HCT116 (cell line): ENCODE results near the gene MUS81. TPM values are rescaled to one million over a fixed set of nuclear protein-coding genes. Genes with fewer than 3 reads are reported as not detected.
A peak's percentile ranks its signal among the peaks of the same experiment; 100 is the strongest.

ENCODE experiments used
- ATAC-seq: fragments of 200-7000 bp; cut with Tn5 transposase; 2 replicates; pipeline ENCODE4 v1.9.1; 2020; ENCODE audit warnings: mild to moderate bottlenecking, moderate library complexity
- BruUV-seq: library from RNA; stranded (reverse); fragments of 400-500 nt; replicated peaks from 2 replicates; lab custom pipeline; 2021; lab: Mats Ljungman, UMichigan
- CTCF ChIA-PET: fragments of 300-600 bp; sonication (Branson Sonifier 250); formaldehyde crosslinking; loops from one replicate; lab custom pipeline; 2021; ENCODE audit warnings: antibody characterized with exemption; lab: Charles Lee
- POLR2A ChIA-PET: fragments of 300-600, 350-600 bp; sonication (Branson Sonifier 250); formaldehyde crosslinking; loops from one replicate; lab custom pipeline; 2021; ENCODE audit warnings: antibody characterized with exemption; lab: Charles Lee
- RAD21 ChIA-PET, 2 experiments: fragments of 300-600 bp; sonication (Branson Sonifier 250); formaldehyde crosslinking; loops; one replicate each; lab custom pipeline; 2023; ENCODE audit warnings: low total read pairs in 2 of 2; ENCODE audit not compliant: uncharacterized antibody in 2 of 2, unreplicated experiment in 2 of 2, low non-redundant PET in 1 of 2; lab: Charles Lee
- DNase-seq: peaks from one replicate; pipeline ENCODE4 v3.0.0-alpha.2; 2010; ENCODE audit warnings: low read depth, low spot score
- H2AFZ ChIP-seq: fragments of 200-600 bp; shearing (Covaris generic), sonication (generic); 2 replicates; pipeline ENCODE4 v1.6.1; 2017; ENCODE audit warnings: low read depth, mixed run types, mixed read lengths, antibody characterized with exemption, low read length; ENCODE audit not compliant: poor library complexity, severe bottlenecking
- H3K27ac ChIP-seq: 2 replicates; pipeline ENCODE4 v1.5.1; 2012; ENCODE audit warnings: low read depth, low read length
- H3K27me3 ChIP-seq: fragments of 200-600 bp; sonication (generic); 2 replicates; pipeline ENCODE4 v1.6.1; 2016; ENCODE audit warnings: mixed run types, low read length, mixed read lengths; ENCODE audit not compliant: insufficient read depth
- H3K36me3 ChIP-seq, 2 experiments: fragments of 200-500 bp in 1 of 2; fragments of 200-600 bp in 1 of 2; sonication (Bioruptor generic) in 1 of 2; sonication (generic) in 1 of 2; 2 replicates each; pipeline versions ENCODE4 v1.5.1 to v1.6.1; 2014 to 2016; ENCODE audit warnings: low read length in 2 of 2, inconsistent platforms in 1 of 2, mixed read lengths in 1 of 2, mixed run types in 1 of 2; ENCODE audit not compliant: insufficient read depth in 2 of 2, control insufficient read depth in 1 of 2
- H3K4me1 ChIP-seq, 2 experiments: fragments of 200-600 bp in 1 of 2; sonication (generic) in 1 of 2; 2 replicates each; pipeline versions ENCODE4 v1.5.1 to v1.6.1; 2012 to 2017; ENCODE audit warnings: low read length in 2 of 2, inconsistent platforms in 1 of 2, mild to moderate bottlenecking in 1 of 2, mixed read lengths in 1 of 2, mixed run types in 1 of 2, moderate library complexity in 1 of 2; ENCODE audit not compliant: insufficient read depth in 2 of 2, control insufficient read depth in 1 of 2
- H3K4me2 ChIP-seq: fragments of 200-600 bp; sonication (generic); 2 replicates; pipeline ENCODE4 v1.6.1; 2017; ENCODE audit warnings: mixed run types, low read length, mixed read lengths
- H3K4me3 ChIP-seq, 2 experiments: fragments of 200-600 bp in 1 of 2; sonication (generic) in 1 of 2; replicated peaks in 1 of 2; 2 replicates each; pipeline ENCODE4 v1.5.1; 2011 to 2016; ENCODE audit warnings: low read length in 2 of 2, control low read depth in 1 of 2, low read depth in 1 of 2, mild to moderate bottlenecking in 1 of 2, mixed read lengths in 1 of 2, mixed run types in 1 of 2
- H3K79me2 ChIP-seq: fragments of 200-600 bp; sonication (generic); 2 replicates; pipeline ENCODE4 v1.6.1; 2017; ENCODE audit warnings: mild to moderate bottlenecking, mixed run types, low read length, moderate library complexity, mixed read lengths; ENCODE audit not compliant: insufficient read depth
- H3K9ac ChIP-seq: fragments of 200-600 bp; sonication (generic); 2 replicates; pipeline ENCODE4 v1.6.1; 2016; ENCODE audit warnings: low read length, mixed read lengths
- H3K9me2 ChIP-seq: fragments of 200-600 bp; sonication (generic), shearing (Covaris generic); 2 replicates; pipeline ENCODE4 v1.6.1; 2017; ENCODE audit warnings: mixed run types, mild to moderate bottlenecking, moderate library complexity; ENCODE audit not compliant: insufficient read depth
- H3K9me3 ChIP-seq, 2 experiments: fragments of 200-500 bp in 1 of 2; fragments of 200-600 bp in 1 of 2; sonication (Bioruptor generic) in 1 of 2; sonication (generic) in 1 of 2; 2 replicates each; pipeline ENCODE4 v1.6.1; 2014 to 2017; ENCODE audit warnings: low read length in 2 of 2, mixed read lengths in 2 of 2, inconsistent platforms in 1 of 2, low read depth in 1 of 2, mild to moderate bottlenecking in 1 of 2, mixed run types in 1 of 2, moderate library complexity in 1 of 2; ENCODE audit not compliant: control insufficient read depth in 1 of 2, insufficient read depth in 1 of 2
- H4K20me1 ChIP-seq: fragments of 200-600 bp; sonication (generic), shearing (Covaris generic); 2 replicates; pipeline ENCODE4 v1.6.1; 2017; ENCODE audit warnings: mixed run types, mild to moderate bottlenecking, moderate library complexity; ENCODE audit not compliant: insufficient read depth
- CBX3 ChIP-seq: IDR thresholded peaks from 2 replicates; pipeline ENCODE4 v1.6.1; 2012; ENCODE audit warnings: low read depth
- CEBPB ChIP-seq: IDR thresholded peaks from 2 replicates; pipeline ENCODE4 v1.6.1; 2012; ENCODE audit warnings: low read depth
- ELF1 ChIP-seq: IDR thresholded peaks from 2 replicates; pipeline ENCODE4 v1.6.1; 2012; ENCODE audit warnings: low read depth, borderline replicate concordance
- EZH2phosphoT487 ChIP-seq: fragments of 200-600 bp; IDR thresholded peaks from 2 replicates; pipeline ENCODE4 v1.6.1; 2018; ENCODE audit warnings: antibody characterized with exemption, borderline replicate concordance
- MAX ChIP-seq: IDR thresholded peaks from 2 replicates; pipeline ENCODE4 v1.6.1; 2012
- POLR2AphosphoS5 ChIP-seq: IDR thresholded peaks from 2 replicates; pipeline ENCODE4 v1.6.1; 2011; ENCODE audit warnings: mild to moderate bottlenecking, low read depth, low read length, moderate library complexity
- REST ChIP-seq: IDR thresholded peaks from 2 replicates; pipeline ENCODE4 v1.6.1; 2012; ENCODE audit warnings: low read depth
- SP1 ChIP-seq: IDR thresholded peaks from 2 replicates; pipeline ENCODE4 v1.6.1; 2012; ENCODE audit warnings: low read depth
- TCF7L2 ChIP-seq: IDR thresholded peaks from 2 replicates; pipeline ENCODE4 v1.7.0; 2011; ENCODE audit warnings: borderline replicate concordance, inconsistent platforms; ENCODE audit not compliant: insufficient read depth, insufficient read length; ENCODE audit errors: extremely low read depth
- YY1 ChIP-seq: IDR thresholded peaks from 2 replicates; pipeline ENCODE4 v1.6.1; 2011; ENCODE audit warnings: low read length, low read depth, moderate library complexity, mild to moderate bottlenecking; ENCODE audit not compliant: insufficient replicate concordance; ENCODE audit errors: extremely low read depth
- ZBTB33 ChIP-seq: IDR thresholded peaks from 2 replicates; pipeline ENCODE4 v1.6.1; 2011; ENCODE audit warnings: mild to moderate bottlenecking, low read length, moderate library complexity; ENCODE audit not compliant: insufficient replicate concordance; ENCODE audit errors: extremely low read depth
- intact Hi-C: fragments of 100-400 bp; cut with micrococcal nuclease; formaldehyde crosslinking; loops from 2 replicates; pipeline ENCODE4 v1.10.0; 2022
- total RNA-seq: library from RNA; stranded (reverse); gene quantifications from one replicate; pipeline ENCODE4 v1.2.1, GENCODE V29; 2021; ENCODE audit not compliant: unreplicated experiment

The MUS81 gene
- total RNA-seq, 1 experiment from 2014 or later, result 47.2 TPM

DNA sequence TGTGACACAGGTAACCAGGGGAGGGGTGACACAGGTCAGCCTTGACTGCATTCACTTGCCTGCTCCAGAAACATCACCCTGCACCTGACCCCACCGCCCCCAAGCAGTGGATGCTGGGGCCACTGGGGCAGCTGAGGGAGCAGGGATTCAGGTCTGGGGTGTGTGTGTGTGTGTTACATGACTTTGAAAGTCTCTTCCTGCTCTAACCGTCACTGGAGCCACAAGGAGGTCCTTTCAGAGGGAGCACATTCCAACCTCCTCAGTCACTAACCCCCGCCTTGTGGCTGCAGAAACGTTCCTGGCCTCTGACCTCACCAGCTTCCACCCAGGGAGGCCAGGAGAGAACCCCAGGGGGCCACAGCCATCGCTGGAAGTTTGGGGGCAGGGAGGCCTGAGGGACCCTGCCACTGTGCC, 42.8 kb downstream of the MUS81 start:
- Histone ChIP-seq H3K9me3 (no peaks in the 10 kb centered on the region), H3K27ac (peak overlapping the region; percentile 86), H3K36me3 (peaks cover 0 to 15% of the 10 kb centered on the region in 2 experiments; a peak in 2 of 4 replicates), H4K20me1 (no peaks in the 10 kb centered on the region), H3K27me3 (no peaks in the 10 kb centered on the region), H3K9ac (peak overlapping the region; percentile 99), H3K9me2 (no peaks in the 10 kb centered on the region), H3K4me1 (peaks cover 49 to 85% of the 10 kb centered on the region in 2 experiments), H3K79me2 (peaks cover 29% of the 10 kb centered on the region), H3K4me2 (peak overlapping the region; percentile 71), H3K4me3 (peak overlapping the region in 1 of 2 experiments; percentile 25; a peak in 3 of 4 replicates), H2AFZ (no peak overlapping the region)
- ATAC-seq, result peak; percentile 59
- no peak for TF ChIP-seq SP1
- TF ChIP-seq YY1, result peak; percentile 23
- TF ChIP-seq EZH2phosphoT487, result no peak
- peak; percentile 46 for TF ChIP-seq ZBTB33
- no peak for TF ChIP-seq MAX
- peak; percentile 50 for TF ChIP-seq POLR2AphosphoS5
- no peak for TF ChIP-seq ELF1
- TF ChIP-seq REST, result no peak
- peak; percentile 39 for TF ChIP-seq TCF7L2
- TF ChIP-seq CBX3, result no peak
- no peak for TF ChIP-seq CEBPB
- RAD21 ChIA-PET, result interaction anchor here in 1 of 2 experiments (1.0 kb wide), 1 partner anchor 13 kb away, joined by 3 read pairs; the partner anchor contains the start of gene CCDC85B
- POLR2A ChIA-PET, result interaction anchor here (0.8 to 10.9 kb wide), 5 partner anchors 9 to 481 kb away, joined by 3 to 124 read pairs (median 7); partner anchors contain the start of genes CCDC85B, FIBP and NEAT1
- intact Hi-C loops, result no loop called here
- DNase-seq, result peak; percentile 90
- CTCF ChIA-PET, result interaction anchor here (1.3 to 1.6 kb wide), 3 partner anchors 12 to 18 kb away, joined by 3 to 4 read pairs (median 4); partner anchors contain the start of genes CCDC85B and FIBP
- no TSS peak for BruUV-seq
